Trophoblast cell (in vitro differentiated cells and primary cell): ENCODE measurements around the gene STX17.
A peak's percentile ranks its signal among the peaks of the same experiment; 100 is the strongest.

Source experiments
- DNase-seq, 2 donors: peaks; one replicate each; pipeline ENCODE4 v3.0.0-alpha.2; 2016
- H2AFZ ChIP-seq: 2 replicates; pipeline ENCODE4 v1.6.1; 2013; ENCODE audit warnings: low read length, moderate library complexity, mild to moderate bottlenecking; ENCODE audit not compliant: insufficient read depth, poor library complexity
- H2AK5ac ChIP-seq: 2 replicates; pipeline ENCODE4 v1.6.1; 2013; ENCODE audit warnings: mild to moderate bottlenecking, low read length
- H2BK120ac ChIP-seq: 2 replicates; pipeline ENCODE4 v1.6.1; 2013; ENCODE audit warnings: low read length, mild to moderate bottlenecking, moderate library complexity; ENCODE audit not compliant: insufficient read depth, poor library complexity
- H2BK12ac ChIP-seq: 2 replicates; pipeline ENCODE4 v1.6.1; 2013; ENCODE audit warnings: mild to moderate bottlenecking, low read length, moderate library complexity
- H2BK5ac ChIP-seq: 2 replicates; pipeline ENCODE4 v1.6.1; 2013; ENCODE audit warnings: low read length, low read depth, moderate library complexity, mild to moderate bottlenecking; ENCODE audit not compliant: poor library complexity
- H3K14ac ChIP-seq: 2 replicates; pipeline ENCODE4 v1.6.1; 2013; ENCODE audit warnings: mild to moderate bottlenecking, low read length
- H3K18ac ChIP-seq: 2 replicates; pipeline ENCODE4 v1.6.1; 2013; ENCODE audit warnings: mild to moderate bottlenecking, low read length
- H3K23ac ChIP-seq: 2 replicates; pipeline ENCODE4 v1.6.1; 2013; ENCODE audit warnings: low read length
- H3K27ac ChIP-seq: 2 replicates; pipeline ENCODE4 v1.5.1; 2013; ENCODE audit warnings: low read depth, mild to moderate bottlenecking, inconsistent platforms, low read length, moderate library complexity
- H3K27me3 ChIP-seq: 2 replicates; pipeline ENCODE4 v1.6.1; 2013; ENCODE audit warnings: inconsistent platforms, mild to moderate bottlenecking, low read length, moderate library complexity; ENCODE audit not compliant: insufficient read depth
- H3K36me3 ChIP-seq, 2 experiments: 1 replicate in 1 of 2; 2 replicates in 1 of 2; pipeline ENCODE4 v1.6.1; 2013; ENCODE audit warnings: low read length in 2 of 2, mild to moderate bottlenecking in 2 of 2, moderate library complexity in 1 of 2; ENCODE audit not compliant: insufficient read depth in 2 of 2, control insufficient read depth in 1 of 2
- H3K4ac ChIP-seq: 2 replicates; pipeline ENCODE4 v1.6.1; 2013; ENCODE audit warnings: low read depth, mild to moderate bottlenecking, low read length, moderate library complexity
- H3K4me1 ChIP-seq, 2 experiments: 1 replicate in 1 of 2; 2 replicates in 1 of 2; pipeline ENCODE4 v1.6.1; 2013; ENCODE audit warnings: low read length in 2 of 2, mild to moderate bottlenecking in 2 of 2, moderate library complexity in 1 of 2; ENCODE audit not compliant: insufficient read depth in 2 of 2, control insufficient read depth in 1 of 2
- H3K4me2 ChIP-seq: 2 replicates; pipeline ENCODE4 v1.6.1; 2013; ENCODE audit warnings: inconsistent platforms, mild to moderate bottlenecking, low read length, moderate library complexity
- H3K4me3 ChIP-seq: 2 replicates; pipeline ENCODE4 v1.5.1; 2013; ENCODE audit warnings: mild to moderate bottlenecking, low read depth, low read length, inconsistent platforms
- H3K79me1 ChIP-seq: one replicate; pipeline ENCODE4 v1.6.1; 2013; ENCODE audit warnings: low read length
- H3K79me2 ChIP-seq: 2 replicates; pipeline ENCODE4 v1.6.1; 2013; ENCODE audit warnings: low read length, mild to moderate bottlenecking; ENCODE audit not compliant: control insufficient read depth, insufficient read depth, poor library complexity
- H3K9ac ChIP-seq: 2 replicates; pipeline ENCODE4 v1.6.1; 2013; ENCODE audit warnings: mild to moderate bottlenecking, low read length
- H3K9me3 ChIP-seq: 2 replicates; pipeline ENCODE4 v1.6.1; 2013; ENCODE audit warnings: low read depth, mild to moderate bottlenecking, control low read depth, inconsistent platforms, low read length; ENCODE audit not compliant: insufficient read depth
- H4K12ac ChIP-seq: 2 replicates; pipeline ENCODE4 v1.6.1; 2013; ENCODE audit warnings: low read depth, mild to moderate bottlenecking, low read length, moderate library complexity
- H4K8ac ChIP-seq: 2 replicates; pipeline ENCODE4 v1.6.1; 2013; ENCODE audit warnings: low read depth, mild to moderate bottlenecking, low read length, moderate library complexity
- H4K91ac ChIP-seq: one replicate; pipeline ENCODE4 v1.6.1; 2013; ENCODE audit warnings: low read depth, mild to moderate bottlenecking, low read length, moderate library complexity
- WGBS: extraction: QIAGEN DNeasy Blood & Tissue Kit; methylation state at CpG from one replicate; pipeline ENCODE4 v1.1.7; 2013; ENCODE audit warnings: missing lambda C conversion rate; ENCODE audit not compliant: insufficient read length, insufficient coverage; ENCODE audit errors: extremely low coverage; 5-methylcytosine and 5-hydroxymethylcytosine counted together

The STX17 gene

DNA sequence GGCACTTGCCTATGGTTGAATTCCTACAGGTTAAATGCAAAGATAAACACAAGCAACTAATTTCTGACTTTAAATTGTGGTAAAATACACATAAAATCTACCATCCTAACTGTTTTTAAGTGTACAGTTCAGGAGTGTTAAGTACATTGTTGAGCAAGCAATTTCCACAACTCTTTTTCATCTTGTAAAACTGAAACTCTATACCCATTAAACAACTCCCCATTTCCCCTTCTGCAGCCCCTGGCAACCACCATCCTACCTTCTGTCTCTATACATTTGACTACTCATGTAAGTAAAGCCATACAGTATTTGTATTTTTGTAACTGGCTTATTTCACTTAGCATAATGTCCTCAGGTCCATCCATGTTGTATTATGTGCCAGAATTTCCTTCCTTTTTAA lies 38.5 kb upstream of the STX17 start:
- Histone ChIP-seq H3K18ac (no peak overlapping the region), H3K27me3 (no peaks in the 10 kb centered on the region), H3K4me1 (no peaks in the 10 kb centered on the region), H3K4ac (no peak overlapping the region), H2BK120ac (no peak overlapping the region), H2BK5ac (no peak overlapping the region), H4K91ac (no peak overlapping the region), H4K8ac (no peak overlapping the region), H3K9me3 (no peaks in the 10 kb centered on the region), H3K36me3 (no peaks in the 10 kb centered on the region), H3K23ac (no peak overlapping the region), H2BK12ac (no peak overlapping the region), H3K4me2 (no peak overlapping the region), H2AFZ (no peak overlapping the region), H3K9ac (no peak overlapping the region), H3K27ac (no peak overlapping the region), H2AK5ac (no peak overlapping the region), H3K79me1 (no peaks in the 10 kb centered on the region), H3K4me3 (no peak overlapping the region), H3K14ac (no peak overlapping the region), H3K79me2 (no peaks in the 10 kb centered on the region), H4K12ac (no peak overlapping the region)
- no peak for DNase-seq

DNA sequence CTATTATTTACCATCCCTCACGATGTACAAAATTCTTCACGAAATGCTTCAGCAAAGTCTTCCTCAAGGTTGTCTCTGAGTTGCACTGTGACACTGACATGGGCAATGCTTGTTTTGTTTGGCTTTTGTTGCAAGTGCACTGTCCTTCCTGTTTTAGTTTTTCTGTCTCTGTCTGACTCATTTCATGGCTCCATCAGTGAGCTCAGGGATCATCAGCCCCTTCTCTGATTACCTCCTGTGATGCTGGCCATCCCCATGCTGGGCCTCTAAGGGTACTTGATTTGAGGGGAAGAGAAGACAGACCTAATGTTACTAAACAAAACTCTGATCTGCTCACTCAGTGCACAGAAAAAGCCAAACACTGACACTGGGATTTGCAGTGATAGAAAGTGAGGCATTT lies 37.6 kb upstream of the STX17 start:
- DNase-seq: no peak

GRCh38 chr9:99870126-99870525 lies 36.3 kb upstream of the STX17 start:
- Histone ChIP-seq H2AFZ (no peak overlapping the region), H2BK120ac (no peak overlapping the region), H3K4me3 (no peak overlapping the region), H3K9me3 (no peaks in the 10 kb centered on the region), H4K12ac (no peak overlapping the region), H3K18ac (no peak overlapping the region), H3K4me2 (no peak overlapping the region), H3K23ac (no peak overlapping the region), H4K8ac (no peak overlapping the region), H3K79me2 (no peaks in the 10 kb centered on the region), H4K91ac (no peak overlapping the region), H3K4ac (no peak overlapping the region), H3K4me1 (no peaks in the 10 kb centered on the region), H3K14ac (no peak overlapping the region), H2BK12ac (no peak overlapping the region), H3K9ac (no peak overlapping the region), H2AK5ac (no peak overlapping the region), H3K36me3 (no peaks in the 10 kb centered on the region), H3K27ac (no peak overlapping the region), H2BK5ac (no peak overlapping the region), H3K79me1 (no peaks in the 10 kb centered on the region), H3K27me3 (no peaks in the 10 kb centered on the region)
- peak in 1 of 2 donors; percentile 17 for DNase-seq
- WGBS: no CpG with 5 or more reads among the region's 5 CpGs

More for the DNA sequence above, 37.6 kb upstream of the STX17 start:
- no peak overlapping the region for H3K4me3 ChIP-seq
- H3K18ac ChIP-seq: no peak overlapping the region
- H2AFZ ChIP-seq: no peak overlapping the region
- no peak overlapping the region for H3K27ac ChIP-seq
- no peak overlapping the region for H3K9ac ChIP-seq
- no peak overlapping the region for H2BK5ac ChIP-seq
- no peak overlapping the region for H3K4me2 ChIP-seq
- H3K4me1 ChIP-seq: no peaks in the 10 kb centered on the region
- no peak overlapping the region for H2BK12ac ChIP-seq
- H3K4ac ChIP-seq: no peak overlapping the region
- H3K27me3 ChIP-seq: no peaks in the 10 kb centered on the region
- H3K79me2 ChIP-seq: no peaks in the 10 kb centered on the region
- H3K79me1 ChIP-seq: no peaks in the 10 kb centered on the region
- no peak overlapping the region for H4K8ac ChIP-seq
- H3K14ac ChIP-seq: no peak overlapping the region
- no peaks in the 10 kb centered on the region for H3K9me3 ChIP-seq
- no peak overlapping the region for H2BK120ac ChIP-seq
- WGBS: no CpG with 5 or more reads among the region's 2 CpGs
- no peaks in the 10 kb centered on the region for H3K36me3 ChIP-seq
- no peak overlapping the region for H4K12ac ChIP-seq
- no peak overlapping the region for H2AK5ac ChIP-seq
- H3K23ac ChIP-seq: no peak overlapping the region
- H4K91ac ChIP-seq: no peak overlapping the region

DNA sequence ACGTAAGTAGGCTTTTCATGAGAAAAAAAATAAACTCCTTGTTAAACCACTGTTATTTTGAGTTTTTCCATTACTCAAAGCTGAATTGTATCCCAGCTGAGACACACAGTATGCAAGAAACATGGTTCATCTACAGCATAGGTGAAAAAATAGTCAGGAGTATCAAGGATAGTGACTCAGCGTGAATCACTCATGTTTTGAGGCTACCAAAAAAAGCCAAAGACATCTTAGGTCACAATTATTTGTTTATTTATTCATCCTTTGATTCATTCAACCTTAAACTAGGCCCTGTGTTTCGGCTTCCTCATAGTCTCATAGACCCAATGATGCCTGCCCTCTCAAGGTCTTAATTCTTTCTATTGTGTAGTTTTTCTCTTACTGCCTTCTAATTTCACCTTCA lies 32.9 kb upstream of the STX17 start:
- Histone ChIP-seq H3K4ac (no peak overlapping the region), H2BK12ac (no peak overlapping the region), H4K8ac (no peak overlapping the region), H3K14ac (no peak overlapping the region), H2AK5ac (no peak overlapping the region), H3K18ac (no peak overlapping the region), H2BK5ac (no peak overlapping the region), H4K91ac (no peak overlapping the region), H3K79me1 (no peaks in the 10 kb centered on the region), H3K4me2 (no peak overlapping the region), H3K4me3 (no peak overlapping the region), H3K4me1 (no peaks in the 10 kb centered on the region), H2AFZ (no peak overlapping the region), H3K27me3 (no peaks in the 10 kb centered on the region), H4K12ac (no peak overlapping the region), H2BK120ac (no peak overlapping the region), H3K9me3 (no peaks in the 10 kb centered on the region), H3K27ac (no peak overlapping the region), H3K36me3 (no peaks in the 10 kb centered on the region), H3K9ac (no peak overlapping the region), H3K23ac (no peak overlapping the region), H3K79me2 (no peaks in the 10 kb centered on the region)
- WGBS: no CpG with 5 or more reads among the region's 3 CpGs
- no peak for DNase-seq
